K562 treated with DMSO at 1 percent for 4 hours (cell line): ENCODE results near the gene ABHD1. TPM values are rescaled to one million over a fixed set of nuclear protein-coding genes. Genes with fewer than 3 reads are reported as not detected.

Experiments
- total RNA-seq: library from RNA; unstranded; fragments of 300-600 nt; gene quantifications from 2 replicates; pipeline ENCODE4 v1.2.3, GENCODE V29; 2022; ENCODE audit not compliant: insufficient read depth

ABHD1 gene
- total RNA-seq: not detected in 2 replicates

DNA sequence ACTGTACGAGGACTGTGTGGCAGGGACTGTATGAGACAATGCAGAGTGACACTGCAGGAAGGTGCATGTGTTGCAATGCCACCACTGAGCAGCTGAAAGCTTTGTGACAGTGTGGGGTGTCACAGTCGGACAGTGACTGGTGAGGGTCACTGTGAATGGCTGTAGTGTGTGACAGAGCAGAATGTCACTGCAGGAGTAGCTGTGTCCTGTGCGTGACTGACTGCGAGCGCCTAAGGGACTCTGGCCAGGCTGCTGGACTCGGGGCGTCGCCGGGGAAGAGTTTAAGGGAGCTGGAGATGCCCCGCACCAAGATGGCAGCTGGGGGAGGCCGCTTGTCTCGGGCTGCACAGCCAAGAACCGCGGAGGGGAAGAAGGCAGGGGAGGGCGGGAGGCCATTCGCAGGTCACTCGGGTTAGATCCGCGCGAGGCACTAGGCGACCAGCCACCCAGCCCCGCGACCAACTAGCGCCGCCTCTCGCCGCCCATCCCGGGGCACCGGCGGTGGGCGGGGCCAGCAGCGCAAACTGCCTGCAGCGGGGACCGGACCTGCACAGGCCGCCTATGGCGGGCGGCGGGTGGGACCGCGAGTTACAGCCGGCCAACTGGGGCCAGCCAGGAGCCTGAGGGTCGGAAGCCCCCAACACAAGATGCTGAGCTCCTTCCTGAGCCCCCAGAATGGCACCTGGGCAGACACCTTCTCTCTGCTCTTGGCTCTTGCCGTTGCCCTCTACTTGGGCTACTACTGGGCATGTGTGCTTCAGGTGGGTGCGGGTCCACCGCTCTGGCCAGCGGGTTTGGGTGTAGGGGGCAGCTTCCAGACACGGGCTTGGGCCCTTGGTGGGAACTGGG is at the start of gene ABHD1:
ABHD1 (plus strand) TSS at position 514 of the 849 bp plus-strand sequence; CDS start at position 648, 134 bp downstream.

GRCh38 chr2:27078267-27079194 is 45.1 kb upstream of the ABHD1 start, which contains the start of gene EMILIN1:
TSS of gene EMILIN1 (plus strand) at chr2:27078615. CDS start at chr2:27079066, 451 bp downstream.

GRCh38 chr2:27086724-27087593 is 36.7 kb upstream of the ABHD1 start, which contains the start of gene KHK:
TSS of gene KHK (plus strand) at chr2:27086772. CDS start at chr2:27087260, 488 bp downstream.

DNA sequence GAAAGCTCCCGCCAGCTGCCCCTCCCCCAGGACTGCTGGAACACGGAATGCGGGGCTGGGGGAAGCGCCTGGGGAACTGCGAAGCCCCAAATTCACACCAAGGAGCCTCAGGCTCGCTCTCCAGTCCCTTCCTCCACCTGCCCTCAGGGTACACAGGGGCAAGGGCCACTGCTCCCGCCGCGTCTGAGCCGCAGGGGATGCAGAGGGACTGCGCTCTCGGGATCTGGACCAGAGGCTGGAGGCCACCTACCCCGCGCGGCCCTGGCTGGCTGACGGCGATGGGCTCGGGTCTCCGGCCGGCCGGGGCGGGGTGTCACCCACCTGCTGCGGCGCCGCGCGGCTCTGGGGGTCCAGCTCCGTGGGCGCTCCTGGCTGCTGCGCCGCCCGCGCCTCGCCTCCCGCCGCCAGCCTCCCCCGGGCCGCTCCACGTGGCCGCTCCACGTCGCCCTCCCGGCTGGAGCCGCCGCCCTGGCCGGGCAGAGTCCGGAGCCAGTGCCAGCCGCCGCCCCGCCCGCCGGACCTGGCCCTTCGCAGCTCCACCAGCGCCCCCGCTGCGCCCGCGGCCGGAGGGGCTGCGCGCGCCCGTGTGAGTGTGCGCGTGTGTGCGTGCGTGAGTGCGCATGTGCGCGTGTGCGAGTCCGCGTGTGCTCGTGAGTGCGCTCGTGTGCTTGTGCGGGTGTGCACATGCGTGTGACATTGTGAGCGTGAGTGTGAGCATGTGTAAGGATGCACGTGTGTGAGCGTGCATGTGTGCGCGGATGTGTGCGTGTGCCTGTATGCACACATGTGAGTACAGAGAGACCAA is 4.9 kb upstream of the ABHD1 start, which contains the start of gene CGREF1:
CGREF1 (minus strand) TSS at position 604 of the 805 bp plus-strand sequence. CDS start 14,762 bp downstream, outside the sequence.

GRCh38 chr2:27133905-27134780 is 10.5 kb downstream of the ABHD1 start, which contains the start of gene PREB:
TSS of gene PREB (minus strand) at chr2:27134636. CDS start at chr2:27134421, 215 bp downstream.

DNA sequence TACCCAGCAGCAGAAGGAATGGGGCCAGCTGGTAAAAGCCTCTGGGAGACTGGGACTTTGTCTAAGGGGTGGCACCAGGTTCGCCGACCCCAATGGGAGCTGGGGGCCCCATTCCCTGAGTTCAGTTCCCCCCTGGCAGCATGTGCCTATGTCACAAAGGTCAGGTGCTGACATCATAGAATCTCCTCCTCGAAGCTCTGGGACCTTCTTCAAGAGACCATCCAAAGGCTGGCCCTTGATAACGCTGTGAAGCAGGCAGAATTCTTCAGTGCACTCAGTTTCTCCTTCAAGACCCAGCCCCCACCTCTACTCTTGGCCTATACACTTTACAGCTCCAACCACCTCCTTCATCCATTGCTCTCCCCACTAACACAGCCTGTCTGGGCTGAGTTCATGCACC is 15.7 kb downstream of the ABHD1 start, which contains the start of gene PRR30:
PRR30 (minus strand) TSS at position 101 of the 400 bp plus-strand sequence. CDS start 1,081 bp downstream, outside the sequence.

DNA sequence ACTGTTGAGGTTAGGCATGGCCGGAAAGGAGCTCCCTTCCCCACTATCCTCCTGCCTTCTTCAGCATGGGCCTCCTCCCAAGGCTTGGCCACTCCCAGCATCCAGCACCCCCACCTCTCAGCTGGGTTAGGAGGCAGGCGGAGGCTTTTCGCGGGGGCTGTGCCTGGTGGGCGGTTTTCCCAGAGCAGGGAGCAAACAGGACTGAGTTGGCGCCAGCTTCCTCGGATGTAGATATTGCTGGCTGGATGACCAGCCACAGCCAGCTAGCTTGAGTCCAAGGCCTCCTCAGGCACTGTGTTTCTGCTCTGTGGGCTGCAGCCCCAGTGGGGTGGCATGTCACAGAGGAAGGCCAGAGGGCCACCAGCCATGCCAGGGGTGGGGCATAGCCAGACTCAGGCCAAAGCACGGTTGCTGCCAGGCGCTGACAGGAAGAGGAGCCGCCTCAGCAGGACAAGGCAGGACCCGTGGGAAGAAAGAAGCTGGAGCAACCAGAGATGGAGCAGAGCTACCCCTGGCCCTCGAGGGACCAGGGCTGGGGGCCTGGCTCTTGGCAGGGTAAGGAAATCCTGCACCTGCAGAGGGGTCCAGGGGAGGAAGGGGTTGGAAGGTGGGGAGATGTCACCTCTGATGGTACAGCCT is 25.3 kb downstream of the ABHD1 start, which contains the start of gene TCF23:
TCF23 (plus strand) TSS at position 204 of the 639 bp plus-strand sequence; CDS start at position 334, 130 bp downstream.

Other genes with a start within 250 kb of the ABHD1 start
- gene MAPRE3, start 153.2 kb upstream of the ABHD1 start, total RNA-seq: 43.0 and 53.3 TPM in 2 replicates
- gene TMEM214, start 90.8 kb upstream of the ABHD1 start, total RNA-seq: 99.6 and 101 TPM in 2 replicates
- 45.1 and 50.9 TPM in 2 replicates for gene AGBL5, start 72.1 kb upstream of the ABHD1 start, total RNA-seq
- 210 and 258 TPM in 2 replicates for gene OST4, start 52.2 kb upstream of the ABHD1 start, total RNA-seq
- gene EMILIN1, start 45.2 kb upstream of the ABHD1 start, total RNA-seq: 1.2 and 1.4 TPM in 2 replicates
- gene KHK, start 37.0 kb upstream of the ABHD1 start, total RNA-seq: 17.1 and 19.4 TPM in 2 replicates
- 1.3 TPM in 1 of 2 replicates, not detected in the other for gene CGREF1, start 4.7 kb upstream of the ABHD1 start, total RNA-seq
- 71.3 and 72.7 TPM in 2 replicates for gene PREB, start 10.8 kb downstream of the ABHD1 start, total RNA-seq
- not detected in 2 replicates for gene PRR30, start 15.6 kb downstream of the ABHD1 start, total RNA-seq
- not detected in 2 replicates for gene TCF23, start 25.2 kb downstream of the ABHD1 start, total RNA-seq
- gene ATRAID, start 88.2 kb downstream of the ABHD1 start, total RNA-seq: 87.2 and 192 TPM in 2 replicates
- 36.2 and 42.0 TPM in 2 replicates for gene SLC5A6, start 88.5 kb downstream of the ABHD1 start, total RNA-seq
- gene CAD, start 93.6 kb downstream of the ABHD1 start, total RNA-seq: 56.2 and 60.6 TPM in 2 replicates
- gene SLC30A3, start 139.2 kb downstream of the ABHD1 start, total RNA-seq: 0.60 and 1.5 TPM in 2 replicates
- gene DNAJC5G, start 151.6 kb downstream of the ABHD1 start, total RNA-seq: not detected in 2 replicates
- not detected in 2 replicates for gene TRIM54, start 158.6 kb downstream of the ABHD1 start, total RNA-seq
- 5.5 and 7.0 TPM in 2 replicates for gene UCN, start 184.6 kb downstream of the ABHD1 start, total RNA-seq
- 62.7 and 64.9 TPM in 2 replicates for gene MPV17, start 199.3 kb downstream of the ABHD1 start, total RNA-seq
- gene GTF3C2, start 232.9 kb downstream of the ABHD1 start, total RNA-seq: 36.2 and 43.2 TPM in 2 replicates
- gene EIF2B4, start 246.5 kb downstream of the ABHD1 start, total RNA-seq: 46.9 and 57.9 TPM in 2 replicates
- gene SNX17, start 246.8 kb downstream of the ABHD1 start, total RNA-seq: 72.9 and 81.1 TPM in 2 replicates